ENCODE measurements around the gene B3GAT3.
A peak's percentile ranks its signal among the peaks of the same experiment; 100 is the strongest.
"Not testable (repeated sequence)": the region's sequence is repeated elsewhere in the genome, so short reads cannot be mapped to it uniquely, and the experiment has no call there.

B3GAT3 gene

GRCh38 chr11:62602141-62603071 lies 19.4 kb downstream of the B3GAT3 start:
- DNase-seq = peak; percentile 11

- peak; percentile 96 for DNase-seq
These were observed 20.2 kb downstream of the B3GAT3 start, which contains the start of gene MTA2 for GRCh38 chr11:62601372-62602140. Gene MTA2 (minus strand): TSS chr11:62601865. CDS start chr11:62601450, 415 bp downstream.

- DNase-seq = peak; percentile 44
These were observed 20.7 kb downstream of the B3GAT3 start for GRCh38 chr11:62601122-62601371.

- no peak for DNase-seq
These were observed 21.2 kb downstream of the B3GAT3 start for GRCh38 chr11:62600367-62601121.

- DNase-seq = no peak
These were observed 21.9 kb downstream of the B3GAT3 start for GRCh38 chr11:62599901-62600300.

- peak; percentile 97 for DNase-seq
These were observed 22.6 kb downstream of the B3GAT3 start for GRCh38 chr11:62599069-62599696.

- no peak for DNase-seq
These were observed 26.7 kb downstream of the B3GAT3 start for GRCh38 chr11:62595124-62595523.

- peak; percentile 69 for DNase-seq
These were observed 28.2 kb downstream of the B3GAT3 start for GRCh38 chr11:62593434-62594044.

- DNase-seq = no peak
These were observed 28.8 kb downstream of the B3GAT3 start for GRCh38 chr11:62592989-62593421.

GRCh38 chr11:62592146-62592815 lies 29.5 kb downstream of the B3GAT3 start:
- DNase-seq = no peak

GRCh38 chr11:62591448-62592145 lies 30.2 kb downstream of the B3GAT3 start, which contains the start of gene TUT1:
Gene TUT1 (minus strand): TSS chr11:62591523. CDS start chr11:62591485, 38 bp downstream.
- peak; percentile 99 for DNase-seq

GRCh38 chr11:62588966-62589637 lies 32.7 kb downstream of the B3GAT3 start:
- DNase-seq = no peak

- not testable (repeated sequence) for DNase-seq
These were observed 36.4 kb downstream of the B3GAT3 start for GRCh38 chr11:62585356-62585755.

- not testable (repeated sequence) for DNase-seq
These were observed 40.1 kb downstream of the B3GAT3 start for GRCh38 chr11:62581735-62582134.

GRCh38 chr11:62580959-62581715 lies 40.6 kb downstream of the B3GAT3 start:
- DNase-seq = no peak

- no peak for DNase-seq
These were observed 42.5 kb downstream of the B3GAT3 start for GRCh38 chr11:62579252-62579651.

- no peak for DNase-seq
These were observed 43.2 kb downstream of the B3GAT3 start for GRCh38 chr11:62578541-62578940.

- no peak for DNase-seq
These were observed 44.6 kb downstream of the B3GAT3 start for GRCh38 chr11:62577046-62577714.

GRCh38 chr11:62575837-62576236 lies 45.9 kb downstream of the B3GAT3 start:
- no peak for DNase-seq

All from HCEC 1CT (cell line).